Gastroesophageal sphincter (tissue), 3 donors: Measurements from ENCODE around the gene DDX21.

Experiments
- EP300 ChIP-seq: sonication (generic); formaldehyde crosslinking; IDR thresholded peaks from one replicate; pipeline ENCODE4 v1.6.1; 2017; ENCODE audit warnings: antibody characterized with exemption, mild to moderate bottlenecking
- POLR2A ChIP-seq, 2 donors: fragments of 450-650 bp; IDR thresholded peaks; one replicate each; pipeline ENCODE4 v1.6.1; 2017; ENCODE audit warnings: antibody characterized with exemption in 2 of 2, mild to moderate bottlenecking in 2 of 2, moderate library complexity in 1 of 2
- POLR2AphosphoS5 ChIP-seq: sonication (generic); formaldehyde crosslinking; IDR thresholded peaks from one replicate; pipeline ENCODE4 v1.6.1; 2017; ENCODE audit warnings: antibody characterized with exemption
- TF ChIP-seq, protein P1 (sequence below), 4 experiments: fragments of 200-600 bp in 2 of 4; fragments of 450-650 bp in 2 of 4; sonication (generic) in 1 of 4; IDR thresholded peaks; one replicate each; pipeline ENCODE4 v1.5.1; 2017 to 2019; ENCODE audit warnings: antibody characterized with exemption in 4 of 4, mild to moderate bottlenecking in 2 of 4, moderate library complexity in 2 of 4

- TF ChIP-seq, protein P1, sequence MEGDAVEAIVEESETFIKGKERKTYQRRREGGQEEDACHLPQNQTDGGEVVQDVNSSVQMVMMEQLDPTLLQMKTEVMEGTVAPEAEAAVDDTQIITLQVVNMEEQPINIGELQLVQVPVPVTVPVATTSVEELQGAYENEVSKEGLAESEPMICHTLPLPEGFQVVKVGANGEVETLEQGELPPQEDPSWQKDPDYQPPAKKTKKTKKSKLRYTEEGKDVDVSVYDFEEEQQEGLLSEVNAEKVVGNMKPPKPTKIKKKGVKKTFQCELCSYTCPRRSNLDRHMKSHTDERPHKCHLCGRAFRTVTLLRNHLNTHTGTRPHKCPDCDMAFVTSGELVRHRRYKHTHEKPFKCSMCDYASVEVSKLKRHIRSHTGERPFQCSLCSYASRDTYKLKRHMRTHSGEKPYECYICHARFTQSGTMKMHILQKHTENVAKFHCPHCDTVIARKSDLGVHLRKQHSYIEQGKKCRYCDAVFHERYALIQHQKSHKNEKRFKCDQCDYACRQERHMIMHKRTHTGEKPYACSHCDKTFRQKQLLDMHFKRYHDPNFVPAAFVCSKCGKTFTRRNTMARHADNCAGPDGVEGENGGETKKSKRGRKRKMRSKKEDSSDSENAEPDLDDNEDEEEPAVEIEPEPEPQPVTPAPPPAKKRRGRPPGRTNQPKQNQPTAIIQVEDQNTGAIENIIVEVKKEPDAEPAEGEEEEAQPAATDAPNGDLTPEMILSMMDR (IDR thresholded peaks at IDR 0.05), result no peak
- TF ChIP-seq POLR2A (IDR thresholded peaks at IDR 0.05) (no peak), POLR2AphosphoS5 (no peak), EP300 (no peak)
Observed at GRCh38 chr10:68982389-68982788, 26.4 kb downstream of the DDX21 start.
